HepG2 (cell line): ENCODE data around the gene HEXIM1. TPM values are rescaled to one million over a fixed set of nuclear protein-coding genes. Genes with fewer than 3 reads are reported as not detected.

Experiments used
- ADNP ChIP-seq: sonication (generic); formaldehyde crosslinking; IDR thresholded peaks from 2 replicates; pipeline ENCODE4 v1.4.0; 2020; ENCODE audit warnings: missing genetic modification reagents
- CCAR2 ChIP-seq: fragments of 200-400 bp; formaldehyde crosslinking; optimal IDR thresholded peaks from 2 replicates; pipeline ENCODE3; 2018; ENCODE audit warnings: low read depth, mild to moderate bottlenecking, low read length, moderate library complexity
- CHD2 ChIP-seq: IDR thresholded peaks from 2 replicates; pipeline ENCODE4 v1.6.1; 2011; ENCODE audit warnings: low read depth, low read length, improper control_type of control experiment
- KLF9 ChIP-seq: IDR thresholded peaks from 2 replicates; pipeline ENCODE4 v1.6.1; 2016; ENCODE audit warnings: low read depth
- MIXL1 ChIP-seq: IDR thresholded peaks from 2 replicates; pipeline ENCODE4 v1.6.1; 2016
- NR2C2 ChIP-seq: sonication (generic); formaldehyde crosslinking; IDR thresholded peaks from 2 replicates; pipeline ENCODE4 v1.4.0; 2020; ENCODE audit warnings: missing genetic modification reagents, mild to moderate bottlenecking, moderate library complexity, borderline replicate concordance
- POGZ ChIP-seq: sonication (generic); formaldehyde crosslinking; IDR thresholded peaks from 2 replicates; pipeline ENCODE4 v1.4.0; 2020; ENCODE audit warnings: mild to moderate bottlenecking, missing genetic modification reagents
- RBFOX2 ChIP-seq: fragments of 200-400 bp; formaldehyde crosslinking; IDR thresholded peaks from 2 replicates; pipeline ENCODE4 v1.6.1; 2017; ENCODE audit warnings: low read depth, mild to moderate bottlenecking, low read length
- SETDB1 ChIP-seq: sonication (generic); formaldehyde crosslinking; IDR thresholded peaks from 2 replicates; pipeline ENCODE4 v1.5.1; 2020; ENCODE audit warnings: missing genetic modification reagents, mild to moderate bottlenecking, borderline replicate concordance
- WIZ ChIP-seq: sonication (generic); formaldehyde crosslinking; IDR thresholded peaks from 2 replicates; pipeline ENCODE4 v1.5.1; 2020; ENCODE audit warnings: mild to moderate bottlenecking, missing genetic modification reagents
- ZFY ChIP-seq: sonication (generic); formaldehyde crosslinking; IDR thresholded peaks from 2 replicates; pipeline ENCODE4 v1.4.0; 2020; ENCODE audit warnings: missing genetic modification reagents
- ZNF205 ChIP-seq: IDR thresholded peaks from 2 replicates; pipeline ENCODE4 v1.6.1; 2018; ENCODE audit warnings: missing biosample characterization, missing genetic modification reagents
- ZNF326 ChIP-seq: sonication (generic); formaldehyde crosslinking; IDR thresholded peaks from 2 replicates; pipeline ENCODE4 v1.4.0; 2020; ENCODE audit warnings: missing genetic modification reagents, borderline replicate concordance
- ZNF530 ChIP-seq: sonication (generic); formaldehyde crosslinking; IDR thresholded peaks from 2 replicates; pipeline ENCODE4 v1.5.0; 2020; ENCODE audit warnings: low read depth, mild to moderate bottlenecking, missing genetic modification reagents
- ZNF672 ChIP-seq: sonication (generic); formaldehyde crosslinking; IDR thresholded peaks from 2 replicates; pipeline ENCODE4 v1.8.1; 2022; ENCODE audit warnings: missing genetic modification reagents
- ZNF772 ChIP-seq: sonication (generic); formaldehyde crosslinking; IDR thresholded peaks from 2 replicates; pipeline ENCODE4 v1.5.0; 2020; ENCODE audit warnings: mild to moderate bottlenecking, missing genetic modification reagents
- polyA plus RNA-seq, 8 experiments: library from polyadenylated mRNA; depleted of rRNA in 3 of 8; stranded (reverse) in 7 of 8; unstranded in 1 of 8; fragments of >200 nt; fragmentation: Illumina TruSeq in 4 of 8; extraction: Trizol in 4 of 8; gene quantifications; 2 replicates each; pipeline versions ENCODE4 v1.2.1 to v1.2.3, GENCODE V29; 2011 to 2016; ENCODE audit warnings: low read depth in 4 of 8, missing spikeins in 1 of 8, mixed read lengths in 1 of 8; ENCODE audit not compliant: insufficient read depth in 1 of 8
- total RNA-seq, 5 experiments: library from RNA; depleted of rRNA; stranded (reverse); fragments of >200 nt; fragmentation: Illumina TruSeq; extraction: Trizol; gene quantifications; 2 replicates each; pipeline ENCODE4 v1.2.3, GENCODE V29; 2016; ENCODE audit warnings: low read depth in 1 of 5
- TF ChIP-seq, protein P1 (sequence below): sonication (generic); formaldehyde crosslinking; IDR thresholded peaks from 2 replicates; pipeline ENCODE4 v1.4.0; 2020; ENCODE audit warnings: mild to moderate bottlenecking, missing genetic modification reagents
- TF ChIP-seq, protein P2 (sequence below): sonication (generic); formaldehyde crosslinking; IDR thresholded peaks from 2 replicates; pipeline ENCODE4 v1.4.0; 2020; ENCODE audit warnings: missing genetic modification reagents
- TF ChIP-seq, protein P3 (sequence below): sonication (generic); formaldehyde crosslinking; IDR thresholded peaks from 2 replicates; pipeline ENCODE4 v1.5.1; 2020; ENCODE audit warnings: missing genetic modification reagents, mild to moderate bottlenecking, borderline replicate concordance
- TF ChIP-seq, protein P4 (sequence below): sonication (generic); formaldehyde crosslinking; IDR thresholded peaks from 2 replicates; pipeline ENCODE4 v1.8.1; 2023; ENCODE audit warnings: missing genetic modification reagents, mild to moderate bottlenecking, borderline replicate concordance
- TF ChIP-seq, protein P5 (sequence below): sonication (generic); formaldehyde crosslinking; IDR thresholded peaks from 2 replicates; pipeline ENCODE4 v1.8.1; 2023; ENCODE audit warnings: mild to moderate bottlenecking, missing genetic modification reagents
- TF ChIP-seq, protein P6 (sequence below): sonication (generic); formaldehyde crosslinking; IDR thresholded peaks from 2 replicates; pipeline ENCODE4 v1.4.0; 2020; ENCODE audit warnings: missing genetic modification reagents

HEXIM1 gene
- total and polyA plus RNA-seq, 2 of the 13 experiments (the other 11 are each of a cell fraction or from before 2014, with no cell fraction given): 10.5 to 16.6 TPM

DNA sequence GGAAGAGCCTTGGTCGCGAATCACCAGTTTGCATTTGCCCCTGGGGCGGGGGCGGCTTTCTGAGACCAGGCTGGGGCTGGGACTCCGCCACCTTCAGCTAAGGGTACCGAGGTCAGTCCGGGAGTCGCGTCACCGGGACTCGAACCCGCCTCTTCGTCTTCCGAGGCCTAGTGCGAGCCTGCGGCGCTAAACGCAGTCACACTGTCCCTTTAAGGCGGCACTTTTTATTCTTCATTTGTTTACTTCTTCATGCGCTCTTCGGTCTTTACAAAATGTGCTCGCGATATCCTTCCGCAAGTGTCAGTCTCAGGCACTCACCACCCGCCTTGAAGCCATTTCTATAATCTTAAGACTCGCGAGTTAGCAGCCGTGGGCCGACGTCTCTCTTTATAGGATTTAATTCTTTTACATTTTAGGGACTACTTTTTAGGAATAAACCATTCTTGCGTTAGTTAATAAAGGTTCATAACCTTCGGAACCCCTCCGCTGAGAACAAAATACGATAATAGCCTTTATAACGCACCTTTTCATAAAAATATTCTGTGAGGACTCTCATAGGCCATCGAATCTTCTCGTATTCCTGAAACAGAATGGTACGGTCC, 593 bp upstream of the HEXIM1 start (continued):
- TF ChIP-seq SETDB1: no peak
- TF ChIP-seq ZNF205 (CRISPR knock-in tag): peak; percentile 36; the same call in 1 of the 2 replicates
- TF ChIP-seq, protein P1, sequence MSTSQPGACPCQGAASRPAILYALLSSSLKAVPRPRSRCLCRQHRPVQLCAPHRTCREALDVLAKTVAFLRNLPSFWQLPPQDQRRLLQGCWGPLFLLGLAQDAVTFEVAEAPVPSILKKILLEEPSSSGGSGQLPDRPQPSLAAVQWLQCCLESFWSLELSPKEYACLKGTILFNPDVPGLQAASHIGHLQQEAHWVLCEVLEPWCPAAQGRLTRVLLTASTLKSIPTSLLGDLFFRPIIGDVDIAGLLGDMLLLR (CRISPR knock-in tag): no peak
- no peak for TF ChIP-seq ZNF530 (CRISPR knock-in tag)
- peak; percentile 26; the same call in 1 of the 2 replicates for TF ChIP-seq POGZ (CRISPR knock-in tag)
- TF ChIP-seq KLF9: no peak; the same call in 1 of the 2 replicates
- TF ChIP-seq, protein P2, sequence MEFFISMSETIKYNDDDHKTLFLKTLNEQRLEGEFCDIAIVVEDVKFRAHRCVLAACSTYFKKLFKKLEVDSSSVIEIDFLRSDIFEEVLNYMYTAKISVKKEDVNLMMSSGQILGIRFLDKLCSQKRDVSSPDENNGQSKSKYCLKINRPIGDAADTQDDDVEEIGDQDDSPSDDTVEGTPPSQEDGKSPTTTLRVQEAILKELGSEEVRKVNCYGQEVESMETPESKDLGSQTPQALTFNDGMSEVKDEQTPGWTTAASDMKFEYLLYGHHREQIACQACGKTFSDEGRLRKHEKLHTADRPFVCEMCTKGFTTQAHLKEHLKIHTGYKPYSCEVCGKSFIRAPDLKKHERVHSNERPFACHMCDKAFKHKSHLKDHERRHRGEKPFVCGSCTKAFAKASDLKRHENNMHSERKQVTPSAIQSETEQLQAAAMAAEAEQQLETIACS (CRISPR knock-in tag): no peak
- TF ChIP-seq ZNF326 (CRISPR knock-in tag): no peak
- TF ChIP-seq CHD2: peak; percentile 89
- peak; percentile 92 for TF ChIP-seq ZFY (CRISPR knock-in tag)
- TF ChIP-seq, protein P3, sequence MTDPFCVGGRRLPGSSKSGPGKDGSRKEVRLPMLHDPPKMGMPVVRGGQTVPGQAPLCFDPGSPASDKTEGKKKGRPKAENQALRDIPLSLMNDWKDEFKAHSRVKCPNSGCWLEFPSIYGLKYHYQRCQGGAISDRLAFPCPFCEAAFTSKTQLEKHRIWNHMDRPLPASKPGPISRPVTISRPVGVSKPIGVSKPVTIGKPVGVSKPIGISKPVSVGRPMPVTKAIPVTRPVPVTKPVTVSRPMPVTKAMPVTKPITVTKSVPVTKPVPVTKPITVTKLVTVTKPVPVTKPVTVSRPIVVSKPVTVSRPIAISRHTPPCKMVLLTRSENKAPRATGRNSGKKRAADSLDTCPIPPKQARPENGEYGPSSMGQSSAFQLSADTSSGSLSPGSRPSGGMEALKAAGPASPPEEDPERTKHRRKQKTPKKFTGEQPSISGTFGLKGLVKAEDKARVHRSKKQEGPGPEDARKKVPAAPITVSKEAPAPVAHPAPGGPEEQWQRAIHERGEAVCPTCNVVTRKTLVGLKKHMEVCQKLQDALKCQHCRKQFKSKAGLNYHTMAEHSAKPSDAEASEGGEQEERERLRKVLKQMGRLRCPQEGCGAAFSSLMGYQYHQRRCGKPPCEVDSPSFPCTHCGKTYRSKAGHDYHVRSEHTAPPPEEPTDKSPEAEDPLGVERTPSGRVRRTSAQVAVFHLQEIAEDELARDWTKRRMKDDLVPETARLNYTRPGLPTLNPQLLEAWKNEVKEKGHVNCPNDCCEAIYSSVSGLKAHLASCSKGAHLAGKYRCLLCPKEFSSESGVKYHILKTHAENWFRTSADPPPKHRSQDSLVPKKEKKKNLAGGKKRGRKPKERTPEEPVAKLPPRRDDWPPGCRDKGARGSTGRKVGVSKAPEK (CRISPR knock-in tag): no peak
- peak; percentile 48; the same call in 1 of the 2 replicates for TF ChIP-seq NR2C2 (CRISPR knock-in tag)
- TF ChIP-seq, protein P4, sequence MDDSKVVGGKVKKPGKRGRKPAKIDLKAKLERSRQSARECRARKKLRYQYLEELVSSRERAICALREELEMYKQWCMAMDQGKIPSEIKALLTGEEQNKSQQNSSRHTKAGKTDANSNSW (CRISPR knock-in tag): no peak; the same call in 1 of the 2 replicates
- TF ChIP-seq, protein P5, sequence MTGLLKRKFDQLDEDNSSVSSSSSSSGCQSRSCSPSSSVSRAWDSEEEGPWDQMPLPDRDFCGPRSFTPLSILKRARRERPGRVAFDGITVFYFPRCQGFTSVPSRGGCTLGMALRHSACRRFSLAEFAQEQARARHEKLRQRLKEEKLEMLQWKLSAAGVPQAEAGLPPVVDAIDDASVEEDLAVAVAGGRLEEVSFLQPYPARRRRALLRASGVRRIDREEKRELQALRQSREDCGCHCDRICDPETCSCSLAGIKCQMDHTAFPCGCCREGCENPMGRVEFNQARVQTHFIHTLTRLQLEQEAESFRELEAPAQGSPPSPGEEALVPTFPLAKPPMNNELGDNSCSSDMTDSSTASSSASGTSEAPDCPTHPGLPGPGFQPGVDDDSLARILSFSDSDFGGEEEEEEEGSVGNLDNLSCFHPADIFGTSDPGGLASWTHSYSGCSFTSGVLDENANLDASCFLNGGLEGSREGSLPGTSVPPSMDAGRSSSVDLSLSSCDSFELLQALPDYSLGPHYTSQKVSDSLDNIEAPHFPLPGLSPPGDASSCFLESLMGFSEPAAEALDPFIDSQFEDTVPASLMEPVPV (CRISPR knock-in tag): 0 out of 2 replicates have a peak, but pooled peaks have one; percentile 41
- no peak for TF ChIP-seq RBFOX2
- TF ChIP-seq MIXL1 (CRISPR knock-in tag): peak; percentile 85
- no peak for TF ChIP-seq ZNF672 (CRISPR knock-in tag)
- peak; percentile 82 for TF ChIP-seq CCAR2
- peak; percentile 83 for TF ChIP-seq ADNP (CRISPR knock-in tag)
- TF ChIP-seq ZNF772 (CRISPR knock-in tag): peak; percentile 40
- no peak for TF ChIP-seq WIZ
- TF ChIP-seq, protein P6, sequence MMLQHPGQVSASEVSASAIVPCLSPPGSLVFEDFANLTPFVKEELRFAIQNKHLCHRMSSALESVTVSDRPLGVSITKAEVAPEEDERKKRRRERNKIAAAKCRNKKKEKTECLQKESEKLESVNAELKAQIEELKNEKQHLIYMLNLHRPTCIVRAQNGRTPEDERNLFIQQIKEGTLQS: no peak
